Fibroblast of lung (primary cell): ENCODE results near the gene OR5B17. TPM values are rescaled to one million over a fixed set of nuclear protein-coding genes. Genes with fewer than 3 reads are reported as not detected.

ENCODE experiments used
- DNase-seq, 2 donors: peaks; one replicate each; pipeline versions ENCODE4 v3.0.0 to v3.0.0-alpha.2; 2010; ENCODE audit warnings: low read depth in 2 of 2
- H2AFZ ChIP-seq: 2 replicates; pipeline ENCODE4 v1.5.1; 2012; ENCODE audit warnings: low read length, control low read depth, inconsistent platforms
- H3K27ac ChIP-seq: 2 replicates; pipeline ENCODE4 v1.5.1; 2011; ENCODE audit warnings: low read length, control low read depth; ENCODE audit not compliant: insufficient read depth
- H3K27me3 ChIP-seq: 2 replicates; pipeline ENCODE4 v1.5.1; 2011; ENCODE audit warnings: mild to moderate bottlenecking, low read length; ENCODE audit not compliant: control insufficient read depth, insufficient read depth
- H3K36me3 ChIP-seq: 2 replicates; pipeline ENCODE4 v1.5.1; 2011; ENCODE audit warnings: low read length; ENCODE audit not compliant: control insufficient read depth, insufficient read depth
- H3K4me1 ChIP-seq: 2 replicates; pipeline ENCODE4 v1.5.1; 2011; ENCODE audit warnings: low read length; ENCODE audit not compliant: control insufficient read depth, insufficient read depth; ENCODE audit errors: extremely low read depth
- H3K4me2 ChIP-seq: 2 replicates; pipeline ENCODE4 v1.5.1; 2011; ENCODE audit warnings: low read length, control low read depth; ENCODE audit not compliant: insufficient read depth; ENCODE audit errors: extremely low read depth
- H3K4me3 ChIP-seq, 4 experiments: fragments of 200-600 bp in 1 of 4; sonication (generic) in 1 of 4; replicated peaks in 1 of 4; 2 replicates each; pipeline ENCODE4 v1.5.1; 2011 to 2016; ENCODE audit warnings: low read length in 4 of 4, low read depth in 3 of 4, mild to moderate bottlenecking in 3 of 4, control low read depth in 2 of 4, inconsistent platforms in 1 of 4, mixed read lengths in 1 of 4; ENCODE audit not compliant: insufficient read depth in 1 of 4; ENCODE audit errors: control extremely low read depth in 1 of 4
- H3K79me2 ChIP-seq: 2 replicates; pipeline ENCODE4 v1.5.1; 2012; ENCODE audit warnings: mild to moderate bottlenecking, low read length, inconsistent platforms; ENCODE audit not compliant: control insufficient read depth, insufficient read depth
- H3K9ac ChIP-seq: 2 replicates; pipeline ENCODE4 v1.5.1; 2011; ENCODE audit warnings: mild to moderate bottlenecking, low read length, control low read depth; ENCODE audit not compliant: insufficient read depth
- H3K9me3 ChIP-seq: 2 replicates; pipeline ENCODE4 v1.5.1; 2012; ENCODE audit warnings: low read depth, low read length; ENCODE audit not compliant: control insufficient read depth, insufficient read depth
- H4K20me1 ChIP-seq: 2 replicates; pipeline ENCODE4 v1.5.1; 2011; ENCODE audit warnings: low read length; ENCODE audit not compliant: control insufficient read depth, insufficient read depth; ENCODE audit errors: extremely low read depth
- EZH2 ChIP-seq: IDR thresholded peaks from 2 replicates; pipeline ENCODE4 v1.5.1; 2012; ENCODE audit warnings: low read length, control low read depth, mild to moderate bottlenecking; ENCODE audit errors: missing control alignments
- polyA plus RNA-seq, 2 donors: library from polyadenylated mRNA; depleted of rRNA in 1 of 2; stranded (reverse) in 1 of 2; unstranded in 1 of 2; fragments of >200 nt; gene quantifications; 2 replicates each; pipeline ENCODE4 v1.2.1, GENCODE V29; 2011 to 2012; ENCODE audit warnings: missing spikeins in 1 of 2
- total RNA-seq: library from RNA; depleted of rRNA; stranded (reverse); fragments of >200 nt; gene quantifications from 2 replicates; pipeline ENCODE4 v1.2.1, GENCODE V29; 2014
- TF ChIP-seq, protein P1 (sequence below), 2 donors: IDR thresholded peaks in 1 of 2; conservative IDR thresholded peaks in 1 of 2; 1 replicate in 1 of 2; 2 replicates in 1 of 2; pipeline ENCODE4 v1.5.1; 2011 to 2012; ENCODE audit warnings: low read length in 2 of 2, control low read depth in 1 of 2, inconsistent platforms in 1 of 2, low read depth in 1 of 2, mild to moderate bottlenecking in 1 of 2

OR5B17 gene
- total and polyA plus RNA-seq, 2 donors (not counting 1 experiment from before 2014, with no cell fraction given), result not detected

DNA sequence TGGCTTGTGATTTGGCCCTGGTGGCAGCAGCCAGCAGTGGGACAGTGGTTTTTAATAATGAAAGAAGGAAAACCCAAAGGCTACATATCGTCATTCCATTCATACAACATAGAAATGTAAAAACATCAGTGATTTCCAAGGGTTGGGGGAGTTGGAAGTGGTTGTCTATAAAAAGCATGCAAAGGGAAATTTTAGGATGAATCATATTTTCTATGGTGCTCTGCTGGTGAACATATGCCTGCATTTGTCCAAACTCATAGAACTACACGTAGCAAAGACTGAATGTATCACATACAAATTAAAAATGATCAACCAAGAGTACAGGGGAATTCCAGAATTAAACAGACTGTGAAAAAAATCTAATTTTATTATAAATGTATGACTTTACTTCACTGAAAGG is 36.7 kb upstream of the OR5B17 start:
- Histone ChIP-seq H4K20me1 (no peaks in the 10 kb centered on the region), H3K9me3 (peaks cover 2% of the 10 kb centered on the region), H3K4me2 (no peak overlapping the region), H2AFZ (no peak overlapping the region), H3K4me1 (peaks cover 18% of the 10 kb centered on the region), H3K36me3 (no peaks in the 10 kb centered on the region), H3K27me3 (no peaks in the 10 kb centered on the region), H3K4me3 (no peak overlapping the region), H3K79me2 (no peaks in the 10 kb centered on the region), H3K27ac (no peak overlapping the region), H3K9ac (no peak overlapping the region)
- DNase-seq, result peak in 1 of 2 donors; percentile 13
- no peak for TF ChIP-seq EZH2
- TF ChIP-seq, protein P1, sequence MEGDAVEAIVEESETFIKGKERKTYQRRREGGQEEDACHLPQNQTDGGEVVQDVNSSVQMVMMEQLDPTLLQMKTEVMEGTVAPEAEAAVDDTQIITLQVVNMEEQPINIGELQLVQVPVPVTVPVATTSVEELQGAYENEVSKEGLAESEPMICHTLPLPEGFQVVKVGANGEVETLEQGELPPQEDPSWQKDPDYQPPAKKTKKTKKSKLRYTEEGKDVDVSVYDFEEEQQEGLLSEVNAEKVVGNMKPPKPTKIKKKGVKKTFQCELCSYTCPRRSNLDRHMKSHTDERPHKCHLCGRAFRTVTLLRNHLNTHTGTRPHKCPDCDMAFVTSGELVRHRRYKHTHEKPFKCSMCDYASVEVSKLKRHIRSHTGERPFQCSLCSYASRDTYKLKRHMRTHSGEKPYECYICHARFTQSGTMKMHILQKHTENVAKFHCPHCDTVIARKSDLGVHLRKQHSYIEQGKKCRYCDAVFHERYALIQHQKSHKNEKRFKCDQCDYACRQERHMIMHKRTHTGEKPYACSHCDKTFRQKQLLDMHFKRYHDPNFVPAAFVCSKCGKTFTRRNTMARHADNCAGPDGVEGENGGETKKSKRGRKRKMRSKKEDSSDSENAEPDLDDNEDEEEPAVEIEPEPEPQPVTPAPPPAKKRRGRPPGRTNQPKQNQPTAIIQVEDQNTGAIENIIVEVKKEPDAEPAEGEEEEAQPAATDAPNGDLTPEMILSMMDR (conservative IDR thresholded peaks at IDR 0.05 in 1 of 2, IDR thresholded peaks at IDR 0.05 in 1 of 2; ENCODE audit: low read depth in 1 of 2, low read length in 2 of 2), result no peak

DNA sequence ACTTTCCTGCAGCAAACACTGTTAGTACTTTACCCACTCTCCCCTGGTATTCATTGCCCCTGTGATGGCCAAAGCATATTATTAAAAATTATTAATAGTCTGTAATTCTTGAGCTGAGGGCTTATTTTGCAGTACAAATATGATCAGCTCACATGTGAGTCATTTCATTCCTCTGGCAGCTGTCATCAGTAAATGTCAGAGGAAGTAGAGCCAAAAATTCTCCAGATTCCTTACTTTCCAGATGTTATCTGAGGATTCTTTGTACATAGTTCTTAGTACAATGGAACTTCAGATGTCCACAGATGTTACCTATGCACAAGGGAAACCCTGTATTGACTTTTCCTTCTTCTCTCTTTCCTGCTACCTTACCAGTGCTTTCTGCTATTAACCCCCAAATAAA is 35.3 kb upstream of the OR5B17 start:
- Histone ChIP-seq H3K27ac (no peak overlapping the region), H4K20me1 (no peaks in the 10 kb centered on the region), H3K9me3 (peaks cover 2% of the 10 kb centered on the region), H3K4me3 (no peak overlapping the region), H3K9ac (no peak overlapping the region), H3K79me2 (no peaks in the 10 kb centered on the region), H2AFZ (no peak overlapping the region), H3K36me3 (no peaks in the 10 kb centered on the region), H3K27me3 (no peaks in the 10 kb centered on the region), H3K4me1 (peaks cover 18% of the 10 kb centered on the region), H3K4me2 (peak overlapping the region; percentile 9)
- peak; percentile 41 to 85 for DNase-seq
- TF ChIP-seq, protein P1 (conservative IDR thresholded peaks at IDR 0.05 in 1 of 2, IDR thresholded peaks at IDR 0.05 in 1 of 2; ENCODE audit: low read depth in 1 of 2, low read length in 2 of 2), result no peak
- no peak for TF ChIP-seq EZH2

DNA sequence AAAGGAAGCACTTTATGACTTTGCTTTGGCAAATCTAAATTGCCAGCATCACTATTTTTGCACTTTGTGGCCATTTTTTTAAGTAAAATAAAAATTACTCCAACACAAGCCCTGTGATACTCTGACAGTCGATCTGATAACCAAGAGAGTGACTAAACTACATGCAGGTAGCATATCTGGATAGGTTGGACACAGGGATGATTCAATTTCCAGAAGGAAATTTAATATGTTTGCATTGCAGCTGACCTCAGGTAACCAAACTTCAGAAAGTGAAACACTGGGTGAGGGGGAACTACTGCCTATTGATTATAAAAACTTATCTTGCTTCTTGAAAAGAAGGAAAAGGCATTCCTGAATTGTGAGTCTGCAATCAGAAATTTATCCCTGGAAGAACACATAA is 33.9 kb upstream of the OR5B17 start:
- Histone ChIP-seq H3K9me3 (peaks cover 2% of the 10 kb centered on the region), H3K79me2 (no peaks in the 10 kb centered on the region), H3K9ac (no peak overlapping the region), H3K27ac (peak overlapping the region; percentile 46), H3K27me3 (no peaks in the 10 kb centered on the region), H3K4me3 (no peak overlapping the region), H3K36me3 (no peaks in the 10 kb centered on the region), H4K20me1 (no peaks in the 10 kb centered on the region), H2AFZ (no peak overlapping the region), H3K4me2 (no peak overlapping the region), H3K4me1 (peaks cover 18% of the 10 kb centered on the region)
- peak in 1 of 2 donors; percentile 29 for DNase-seq
- TF ChIP-seq, protein P1 (conservative IDR thresholded peaks at IDR 0.05 in 1 of 2, IDR thresholded peaks at IDR 0.05 in 1 of 2; ENCODE audit: low read depth in 1 of 2, low read length in 2 of 2), result no peak
